Measurements from ENCODE around the gene BSG. TPM values are rescaled to one million over a fixed set of nuclear protein-coding genes. Genes with fewer than 3 reads are reported as not detected.
A peak's percentile ranks its signal among the peaks of the same experiment; 100 is the strongest.

The BSG gene
- total and polyA plus RNA-seq, 12 donors = 829 to 5,252 (median 1,705) TPM

- ATAC-seq (peak in 4 of 8 donors; percentile 3 to 16 (median 5)), DNase-seq (no peak)
- no peaks in the 10 kb centered on the region for H3K27me3 ChIP-seq
- intact Hi-C loops (cut with DNase I) = no loop called here
- no peaks in the 10 kb centered on the region for H3K36me3 ChIP-seq
- no peak for TF ChIP-seq CTCF (IDR thresholded peaks at IDR 0.05)
- no peaks in the 10 kb centered on the region for H3K9me3 ChIP-seq
- peak overlapping the region in 8 of 10 donors; percentile 5 to 68 (median 62) for H3K27ac ChIP-seq
- 79 to 84% methylated on average over 31 of the region's 31 CpGs for WGBS, 2 donors
- no peak overlapping the region for H3K4me3 ChIP-seq
- H3K4me1 ChIP-seq = peaks cover 11 to 33% (median 22%) of the 10 kb centered on the region in 9 donors
Measured at GRCh38 chr19:556611-557382, 15.6 kb upstream of the BSG start.

- intact Hi-C loops (cut with DNase I) = no loop called here
- Histone ChIP-seq H3K4me1 (peaks cover 11 to 33% (median 22%) of the 10 kb centered on the region in 9 donors), H3K36me3 (no peaks in the 10 kb centered on the region), H3K27ac (peak overlapping the region in 9 of 10 donors; percentile 1 to 79 (median 37)), H3K27me3 (no peaks in the 10 kb centered on the region), H3K4me3 (no peak overlapping the region), H3K9me3 (no peaks in the 10 kb centered on the region)
- 41 to 46% methylated on average over 21 of the region's 21 CpGs for WGBS, 2 donors
- ATAC-seq = peak; percentile 23 to 75 (median 46)
- TF ChIP-seq CTCF (IDR thresholded peaks at IDR 0.05) = no peak
- DNase-seq = peak; percentile 51 to 79
Measured at GRCh38 chr19:558770-559439, 13.5 kb upstream of the BSG start.

GRCh38 chr19:560121-560520, 12.3 kb upstream of the BSG start:
- DNase-seq (no peak), ATAC-seq (no peak)
- H3K4me3 ChIP-seq = no peak overlapping the region
- 82 to 89% methylated on average over 12 of the region's 12 CpGs for WGBS, 2 donors
- H3K27ac ChIP-seq = no peak overlapping the region
- H3K27me3 ChIP-seq = no peaks in the 10 kb centered on the region
- intact Hi-C loops (cut with DNase I) = no loop called here
- no peak for TF ChIP-seq CTCF (IDR thresholded peaks at IDR 0.05)
- H3K36me3 ChIP-seq = no peaks in the 10 kb centered on the region
- H3K4me1 ChIP-seq = peaks cover 11 to 28% (median 22%) of the 10 kb centered on the region in 9 donors
- no peaks in the 10 kb centered on the region for H3K9me3 ChIP-seq

- no peak for TF ChIP-seq CTCF (IDR thresholded peaks at IDR 0.05)
- Histone ChIP-seq H3K4me3 (peak overlapping the region in 1 of 10 donors; percentile 36), H3K9me3 (no peaks in the 10 kb centered on the region), H3K27ac (peak overlapping the region in 2 of 10 donors; percentile 21 to 83), H3K27me3 (no peaks in the 10 kb centered on the region), H3K4me1 (peaks cover 2 to 10% (median 6%) of the 10 kb centered on the region in 9 donors), H3K36me3 (no peaks in the 10 kb centered on the region)
- ATAC-seq (peak in 3 of 8 donors; percentile 14 to 89 (median 51)), DNase-seq (no peak)
- 33 to 44% methylated on average over 18 to 19 of the region's 19 CpGs for WGBS, 2 donors
- intact Hi-C loops (cut with DNase I) = no loop called here
Measured at GRCh38 chr19:566403-566802, 6.0 kb upstream of the BSG start.

All from heart right ventricle (tissue), 16 donors.